Measurements from ENCODE around the gene THPO. TPM values are rescaled to one million over a fixed set of nuclear protein-coding genes. Genes with fewer than 3 reads are reported as not detected.

THPO gene
- polyA plus RNA-seq, 3 donors, result not detected

DNA sequence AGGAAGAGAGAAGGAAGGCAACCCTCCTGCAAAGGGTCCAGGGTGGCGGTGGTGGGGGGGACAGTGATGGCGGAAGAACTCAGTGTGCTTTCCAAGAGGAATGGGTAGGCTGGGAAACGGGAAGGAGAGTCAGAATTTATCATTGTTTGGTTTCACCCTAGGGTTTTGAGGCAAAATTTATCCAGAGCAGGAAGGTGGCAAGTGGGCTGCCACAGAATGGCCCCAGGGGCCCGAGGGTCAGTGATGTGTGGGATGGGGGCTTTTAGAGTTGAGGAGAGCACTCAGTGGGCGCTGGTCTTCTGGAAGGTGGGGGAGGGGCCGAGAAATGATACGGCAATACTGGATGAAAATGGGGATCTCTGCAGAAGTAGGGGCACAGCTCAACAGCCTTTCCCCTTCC, 40.0 kb downstream of the THPO start:
- DNase-seq, result no peak
- peaks cover 48% of the 10 kb centered on the region for H4K20me1 ChIP-seq (ENCODE audit: insufficient read depth, low read length)
- peaks cover 38 to 43% of the 10 kb centered on the region in 2 donors for H3K36me3 ChIP-seq (replicated peaks in 1 of 2; ENCODE audit: control insufficient read depth in 1 of 2, insufficient read depth in 2 of 2, low read length in 2 of 2)
- H3K4me3 ChIP-seq (replicated peaks in 1 of 3; ENCODE audit: low read depth in 2 of 3, low read length in 3 of 3), result no peak overlapping the region
- no peak overlapping the region for H3K27ac ChIP-seq (ENCODE audit: low read depth in 1 of 2, low read length in 2 of 2)
- Mint-ChIP-seq H3K27ac (peak overlapping the region in 3 of 7 donors; percentile 53 to 97 (median 65)), H3K9me3 (no peaks in the 10 kb centered on the region), H3K27me3 (ENCODE audit: low read depth in 3 of 3) (peaks cover 1 to 14% (median 10%) of the 10 kb centered on the region in 3 donors), H3K4me1 (peaks cover 51% of the 10 kb centered on the region), H3K4me3 (no peak overlapping the region), H3K36me3 (peaks cover 58 to 61% of the 10 kb centered on the region in 2 donors)
- no peaks in the 10 kb centered on the region for H3K9me3 ChIP-seq (replicated peaks in 1 of 2; ENCODE audit: control insufficient read depth in 1 of 2, insufficient read depth in 1 of 2, low read length in 2 of 2)
- 92% methylated on average over 5 of the region's 7 CpGs for WGBS (ENCODE audit: insufficient coverage)
- peaks cover 22% of the 10 kb centered on the region for H3K79me2 ChIP-seq (ENCODE audit: insufficient read depth, low read length)
- TF ChIP-seq, protein P1, sequence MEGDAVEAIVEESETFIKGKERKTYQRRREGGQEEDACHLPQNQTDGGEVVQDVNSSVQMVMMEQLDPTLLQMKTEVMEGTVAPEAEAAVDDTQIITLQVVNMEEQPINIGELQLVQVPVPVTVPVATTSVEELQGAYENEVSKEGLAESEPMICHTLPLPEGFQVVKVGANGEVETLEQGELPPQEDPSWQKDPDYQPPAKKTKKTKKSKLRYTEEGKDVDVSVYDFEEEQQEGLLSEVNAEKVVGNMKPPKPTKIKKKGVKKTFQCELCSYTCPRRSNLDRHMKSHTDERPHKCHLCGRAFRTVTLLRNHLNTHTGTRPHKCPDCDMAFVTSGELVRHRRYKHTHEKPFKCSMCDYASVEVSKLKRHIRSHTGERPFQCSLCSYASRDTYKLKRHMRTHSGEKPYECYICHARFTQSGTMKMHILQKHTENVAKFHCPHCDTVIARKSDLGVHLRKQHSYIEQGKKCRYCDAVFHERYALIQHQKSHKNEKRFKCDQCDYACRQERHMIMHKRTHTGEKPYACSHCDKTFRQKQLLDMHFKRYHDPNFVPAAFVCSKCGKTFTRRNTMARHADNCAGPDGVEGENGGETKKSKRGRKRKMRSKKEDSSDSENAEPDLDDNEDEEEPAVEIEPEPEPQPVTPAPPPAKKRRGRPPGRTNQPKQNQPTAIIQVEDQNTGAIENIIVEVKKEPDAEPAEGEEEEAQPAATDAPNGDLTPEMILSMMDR (IDR thresholded peaks at IDR 0.05), result no peak
- no peak overlapping the region for H3K9ac ChIP-seq (ENCODE audit: insufficient read depth, low read length, poor library complexity, severe bottlenecking)
- intact Hi-C loops (cut with micrococcal nuclease), result no loop called here
- H3K27me3 ChIP-seq (ENCODE audit: control insufficient read depth in 2 of 2, insufficient read depth in 2 of 2, low read length in 2 of 2), result peaks cover 0 to 4% of the 10 kb centered on the region in 2 donors
- no peak overlapping the region for H3K4me2 ChIP-seq (replicated peaks; ENCODE audit: extremely low read depth, low read length, poor library complexity, severe bottlenecking)
- peaks cover 36 to 44% of the 10 kb centered on the region in 2 donors for H3K4me1 ChIP-seq (ENCODE audit: control insufficient read depth in 1 of 2, insufficient read depth in 2 of 2, low read length in 2 of 2)
- H2AFZ ChIP-seq (ENCODE audit: insufficient read depth, low read depth, low read length, poor library complexity, severe bottlenecking), result no peak overlapping the region

DNA sequence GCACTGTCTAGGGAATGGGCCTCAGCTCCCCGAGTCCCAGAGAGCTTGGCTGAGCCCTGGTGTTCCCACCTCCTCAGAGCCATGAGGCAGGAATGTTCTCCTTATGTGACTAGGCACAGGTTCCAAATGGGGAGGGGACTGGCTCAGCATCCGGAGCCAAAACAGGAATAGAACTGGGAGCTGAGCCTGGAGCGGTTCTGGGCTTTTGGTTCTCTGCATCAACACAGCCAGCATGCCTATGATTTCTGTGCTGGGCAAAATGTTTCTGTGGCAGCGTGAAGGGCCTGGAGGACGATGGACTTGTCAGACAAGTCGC, 40.6 kb downstream of the THPO start, which contains the start of gene FAM131A:
TSS of gene FAM131A (plus strand) at position 202 of the 316 bp plus-strand sequence. CDS start at position 233, 31 bp downstream.
- intact Hi-C loops (cut with micrococcal nuclease), result no loop called here
- Mint-ChIP-seq H3K9me3 (no peaks in the 10 kb centered on the region), H3K27me3 (ENCODE audit: low read depth in 3 of 3) (peaks cover 1 to 14% (median 10%) of the 10 kb centered on the region in 3 donors), H3K4me1 (peaks cover 51% of the 10 kb centered on the region), H3K36me3 (peaks cover 58 to 62% of the 10 kb centered on the region in 2 donors), H3K27ac (peak within 1 kb of the TSS; percentile 91 to 97 (median 97)), H3K4me3 (peak within 1 kb of the TSS; percentile 90 to 97)
- H2AFZ ChIP-seq (ENCODE audit: insufficient read depth, low read depth, low read length, poor library complexity, severe bottlenecking), result peak within 1 kb of the TSS; percentile 78
- no peak for DNase-seq
- peaks cover 38 to 43% of the 10 kb centered on the region in 2 donors for H3K36me3 ChIP-seq (replicated peaks in 1 of 2; ENCODE audit: control insufficient read depth in 1 of 2, insufficient read depth in 2 of 2, low read length in 2 of 2)
- H3K9me3 ChIP-seq (replicated peaks in 1 of 2; ENCODE audit: control insufficient read depth in 1 of 2, insufficient read depth in 1 of 2, low read length in 2 of 2), result no peaks in the 10 kb centered on the region
- H3K27me3 ChIP-seq (ENCODE audit: control insufficient read depth in 2 of 2, insufficient read depth in 2 of 2, low read length in 2 of 2), result peaks cover 0 to 4% of the 10 kb centered on the region in 2 donors
- TF ChIP-seq, protein P1 (IDR thresholded peaks at IDR 0.05), result no peak
- WGBS (ENCODE audit: insufficient coverage), result 98% methylated on average over 6 of the region's 6 CpGs
- H4K20me1 ChIP-seq (ENCODE audit: insufficient read depth, low read length), result peaks cover 51% of the 10 kb centered on the region
- H3K79me2 ChIP-seq (ENCODE audit: insufficient read depth, low read length), result peaks cover 22% of the 10 kb centered on the region
- H3K4me2 ChIP-seq (replicated peaks; ENCODE audit: extremely low read depth, low read length, poor library complexity, severe bottlenecking), result peak within 1 kb of the TSS; percentile 85
- peak within 1 kb of the TSS; percentile 78 to 87 for H3K27ac ChIP-seq (ENCODE audit: low read depth in 1 of 2, low read length in 2 of 2)
- peak within 1 kb of the TSS; percentile 75 to 84 (median 78) for H3K4me3 ChIP-seq (replicated peaks in 1 of 3; ENCODE audit: low read depth in 2 of 3, low read length in 3 of 3)
- peaks cover 36 to 44% of the 10 kb centered on the region in 2 donors for H3K4me1 ChIP-seq (ENCODE audit: control insufficient read depth in 1 of 2, insufficient read depth in 2 of 2, low read length in 2 of 2)
- H3K9ac ChIP-seq (ENCODE audit: insufficient read depth, low read length, poor library complexity, severe bottlenecking), result peak within 1 kb of the TSS; percentile 84
